Activated gamma-delta T cell treated with anti-CD3 and anti-CD28 coated beads, Interleukin-2, amount 50 U/mL, for 16 hours (primary cell): ENCODE results near the gene LZTS2.
"Not testable (repeated sequence)": the region's sequence is repeated elsewhere in the genome, so short reads cannot be mapped to it uniquely, and the experiment has no call there.

ENCODE experiments used
- DNase-seq: peaks from one replicate; pipeline ENCODE4 v3.0.0-alpha.2; 2020; ENCODE audit warnings: low read depth

LZTS2 gene

GRCh38 chr10:101032637-101033224, 33.1 kb downstream of the LZTS2 start:
- DNase-seq = peak; percentile 30

DNA sequence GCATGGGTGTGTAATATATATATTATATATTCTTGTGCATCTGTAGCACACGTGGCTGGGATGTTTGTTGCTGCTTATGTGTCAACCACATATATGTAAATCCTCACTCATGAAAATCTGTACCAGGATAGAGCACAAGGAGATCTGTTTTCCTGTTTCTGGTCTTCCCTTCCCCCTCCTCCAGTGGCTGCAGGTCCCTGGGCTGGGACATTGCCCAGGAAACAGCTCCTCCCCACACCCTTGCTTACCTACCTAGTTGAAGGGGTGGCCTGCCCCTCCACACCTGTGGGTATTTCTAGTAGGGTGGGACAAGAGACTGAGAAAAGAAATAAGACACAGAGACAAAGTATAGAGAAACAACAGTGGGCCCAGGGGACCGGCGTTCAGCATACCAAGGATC, 33.7 kb downstream of the LZTS2 start:
- DNase-seq = no peak

GRCh38 chr10:101034404-101034803, 34.8 kb downstream of the LZTS2 start:
- not testable (repeated sequence) for DNase-seq

GRCh38 chr10:101035314-101035713, 35.7 kb downstream of the LZTS2 start:
- DNase-seq = no peak

GRCh38 chr10:101035916-101036702, 36.5 kb downstream of the LZTS2 start:
- DNase-seq = no peak

GRCh38 chr10:101036726-101037125, 37.1 kb downstream of the LZTS2 start:
- DNase-seq = no peak

DNA sequence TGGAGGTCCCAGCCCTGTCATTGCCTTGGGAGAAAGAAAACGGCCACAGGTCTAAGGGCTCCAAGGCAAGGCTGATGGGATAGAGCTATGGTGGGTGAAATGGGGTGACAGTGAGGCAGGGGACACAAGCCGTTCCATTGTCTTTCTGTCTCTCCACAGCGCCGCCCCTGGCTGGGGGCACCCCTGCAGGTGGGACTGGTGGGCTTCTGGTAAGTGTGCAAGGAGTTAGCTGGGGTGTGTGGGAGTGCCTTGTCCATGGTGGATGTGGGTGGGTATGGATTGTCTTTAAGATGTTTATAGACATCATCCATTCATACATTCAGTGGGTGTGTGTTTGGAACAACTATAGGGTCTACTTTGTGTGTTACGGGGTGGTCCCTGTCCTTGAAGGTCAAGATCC, 38.9 kb downstream of the LZTS2 start:
- no peak for DNase-seq

- DNase-seq = no peak
These were observed 40.5 kb downstream of the LZTS2 start for GRCh38 chr10:101040061-101040460.

GRCh38 chr10:101040851-101041250, 41.2 kb downstream of the LZTS2 start:
- no peak for DNase-seq

GRCh38 chr10:101041252-101041761, 41.7 kb downstream of the LZTS2 start:
- peak; percentile 67 for DNase-seq

DNA sequence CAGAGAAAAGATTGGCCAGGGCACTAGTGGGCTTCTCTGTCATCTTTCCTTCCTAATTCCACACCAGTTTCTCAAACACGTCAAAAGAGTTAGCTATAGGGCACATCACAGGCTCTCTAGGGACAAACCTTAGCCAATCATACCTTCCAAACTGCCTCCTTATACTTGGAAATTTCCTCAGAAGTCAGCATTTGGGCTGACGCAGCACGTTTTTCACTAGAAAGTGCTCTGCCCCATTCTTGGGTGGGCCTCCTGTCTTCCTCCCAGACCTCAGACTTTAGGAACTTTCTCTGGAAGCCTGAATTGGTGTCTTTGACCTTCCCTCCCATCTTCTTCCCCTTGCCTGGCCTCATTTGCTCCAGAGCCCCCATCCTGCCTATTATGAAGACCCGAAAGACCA, 42.5 kb downstream of the LZTS2 start:
- no peak for DNase-seq

GRCh38 chr10:101042667-101043362, 43.2 kb downstream of the LZTS2 start:
- peak; percentile 70 for DNase-seq

GRCh38 chr10:101043363-101043707, 43.7 kb downstream of the LZTS2 start:
- DNase-seq = no peak

DNA sequence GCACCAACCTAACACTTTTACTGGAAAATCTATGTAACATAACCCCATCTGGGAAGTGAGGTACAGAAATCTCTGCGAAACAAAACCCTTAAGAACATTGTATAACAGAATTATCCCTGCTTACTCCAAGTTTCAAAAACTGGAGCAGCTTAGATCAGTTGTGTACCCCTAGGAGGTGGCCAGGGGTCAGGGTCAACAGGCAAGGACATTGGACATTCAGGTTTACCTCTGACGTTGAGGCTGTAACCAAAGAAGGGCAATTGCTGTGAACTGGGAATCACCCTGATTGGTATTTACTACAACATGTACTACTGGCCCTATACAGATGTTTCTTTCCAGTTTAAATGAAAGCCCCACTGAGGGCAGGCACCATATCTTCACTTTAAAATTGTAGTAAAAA, 44.5 kb downstream of the LZTS2 start:
- no peak for DNase-seq

DNA sequence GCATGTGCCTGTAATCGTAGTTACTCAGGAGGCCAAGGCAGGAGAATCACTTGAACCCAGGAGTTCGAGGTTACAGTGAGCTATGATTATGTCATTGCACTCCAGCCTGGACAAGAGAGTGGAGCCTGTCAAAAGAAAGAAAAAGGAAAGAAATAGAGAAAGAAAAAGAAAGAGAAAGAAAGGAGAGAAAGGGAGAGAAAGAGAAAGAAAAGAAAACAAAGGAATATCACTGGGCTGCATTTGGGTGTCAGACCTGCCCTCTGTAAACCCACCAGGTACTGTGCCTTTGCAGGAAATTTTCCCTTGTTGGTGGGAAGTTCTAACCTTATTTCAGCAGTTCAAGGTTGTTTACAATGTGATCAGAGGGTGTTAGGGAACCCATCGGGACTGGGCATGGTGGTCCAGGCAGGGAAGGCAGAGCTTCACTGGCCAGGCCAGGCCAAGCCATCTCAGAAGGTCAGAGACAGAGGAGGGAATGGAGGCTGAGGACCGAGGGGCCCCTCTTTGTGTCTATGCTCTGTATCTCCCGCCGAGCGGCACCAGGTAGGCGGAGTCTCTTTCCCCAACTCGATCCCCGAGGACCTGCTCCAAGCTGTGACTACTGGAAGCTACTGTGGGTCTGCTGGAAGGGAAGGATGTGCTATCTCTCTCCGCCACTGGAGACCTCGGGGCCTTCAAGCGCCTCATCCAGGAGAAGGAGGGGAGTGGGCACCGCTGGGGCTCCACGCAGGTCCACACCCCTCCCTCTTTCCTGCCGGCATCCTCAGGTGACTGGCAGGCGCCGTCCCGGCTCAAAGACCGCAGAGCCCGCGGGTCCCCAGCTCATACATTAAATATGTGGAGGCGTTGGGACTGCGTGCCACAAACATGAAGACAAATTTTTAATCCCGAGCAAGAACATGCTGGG, 47.0 kb downstream of the LZTS2 start:
- no peak for DNase-seq

- DNase-seq = no peak
These were observed 47.7 kb downstream of the LZTS2 start for GRCh38 chr10:101047268-101047667.

DNA sequence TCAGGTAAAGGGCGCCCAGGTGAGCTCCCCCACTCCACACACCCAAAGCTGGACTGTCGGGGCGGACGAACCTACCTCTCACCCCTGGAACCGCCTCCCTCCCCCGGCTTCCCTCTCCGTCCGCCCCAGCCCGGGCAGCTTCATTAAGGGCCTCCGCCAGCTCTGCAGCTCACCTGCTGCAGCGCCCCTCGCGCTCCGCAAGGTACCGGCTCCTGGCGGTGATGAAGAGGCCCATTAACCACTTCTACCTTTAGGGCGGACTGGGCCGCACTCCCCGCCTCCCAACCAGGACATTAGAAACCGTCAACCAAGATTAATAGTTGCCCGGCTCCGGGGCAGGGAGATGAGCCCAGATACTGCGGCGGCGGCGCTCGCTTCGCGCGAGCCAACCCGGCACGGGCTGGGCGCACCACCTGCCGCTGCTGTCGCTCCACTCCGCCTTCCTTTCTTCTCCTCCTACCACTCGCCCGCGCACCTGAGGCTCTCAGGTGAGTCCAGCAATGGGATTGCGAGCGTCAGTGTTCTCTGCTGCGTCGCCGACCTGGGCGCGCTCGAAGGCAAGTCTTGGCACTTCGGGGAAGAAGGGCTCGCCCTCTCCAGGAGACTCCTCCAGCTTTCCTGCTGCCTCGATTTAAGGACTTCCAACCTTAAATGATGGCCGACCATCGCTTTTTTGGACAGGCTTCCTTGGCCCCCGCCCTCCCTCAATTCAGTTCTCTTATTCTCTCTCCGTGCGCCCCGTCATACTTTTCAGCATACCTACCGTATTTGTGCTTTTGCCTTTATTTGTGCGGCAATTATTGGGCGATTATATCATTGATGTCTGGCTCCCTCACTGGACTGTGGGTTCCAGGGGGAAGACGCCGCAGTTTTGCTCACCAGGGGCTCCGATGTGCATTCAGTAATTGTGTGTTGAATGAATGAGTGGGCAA, 48.6 kb downstream of the LZTS2 start:
- DNase-seq = no peak

- DNase-seq = peak; percentile 69
These were observed 50.8 kb downstream of the LZTS2 start for GRCh38 chr10:101050208-101051069.

DNA sequence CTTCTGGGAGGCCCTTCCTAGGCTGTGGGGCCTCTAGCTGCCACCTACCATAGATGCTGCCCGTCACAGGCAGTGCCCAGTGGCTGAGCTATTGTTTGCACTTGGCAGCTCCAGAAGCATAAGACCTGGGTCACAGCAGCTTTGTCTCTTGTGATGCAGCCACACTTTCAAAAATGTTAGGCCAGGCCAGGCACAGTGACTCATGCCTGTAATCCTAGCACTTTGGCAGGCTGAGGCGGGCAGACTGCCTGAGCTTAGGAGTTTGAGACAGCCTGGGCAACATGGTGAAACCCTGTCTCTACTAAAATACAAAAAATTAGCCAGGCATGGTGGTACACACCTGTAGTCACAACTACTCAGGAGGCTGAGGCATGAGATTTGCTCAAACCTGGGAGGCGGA, 52.7 kb downstream of the LZTS2 start:
- DNase-seq = no peak

DNA sequence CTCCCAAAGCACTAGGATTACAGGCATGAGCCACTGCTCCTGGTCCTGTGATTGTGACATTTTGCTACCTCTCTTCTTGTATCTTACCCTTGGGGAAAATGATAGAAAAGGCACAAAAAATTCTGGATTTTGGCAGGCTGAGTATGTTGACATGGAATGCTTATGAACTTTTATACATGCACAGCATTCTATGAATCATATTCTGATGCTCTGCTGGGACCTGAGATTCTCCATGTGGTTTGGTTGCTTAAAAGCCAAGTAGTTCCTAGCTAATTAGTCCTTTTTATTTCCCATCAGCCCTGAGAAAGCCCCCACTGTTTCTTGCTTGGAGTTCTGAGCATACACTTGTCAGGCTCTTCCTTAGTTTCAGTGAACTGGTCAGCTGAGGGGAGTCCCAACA, 53.9 kb downstream of the LZTS2 start:
- DNase-seq = no peak
